Esophagus muscularis mucosa (tissue), 4 donors: ENCODE results near the gene CXorf66. TPM values are rescaled to one million over a fixed set of nuclear protein-coding genes. Genes with fewer than 3 reads are reported as not detected.
"Not testable (repeated sequence)": the region's sequence is repeated elsewhere in the genome, so short reads cannot be mapped to it uniquely, and the experiment has no call there.

Source experiments
- DNase-seq: peaks from one replicate; pipeline ENCODE4 v3.0.0-alpha.2; 2017; ENCODE audit errors: extremely low spot score
- H3K27ac ChIP-seq, 4 donors: fragments of 200-600 bp; sonication (generic); replicated peaks in 1 of 4; 1 replicate in 3 of 4; 2 replicates in 1 of 4; pipeline ENCODE4 v1.5.1; 2016 to 2019; ENCODE audit warnings: mild to moderate bottlenecking in 1 of 4
- H3K27me3 ChIP-seq, 4 donors: fragments of 200-600 bp; sonication (generic); one replicate each; pipeline versions ENCODE4 v1.5.1 to v1.6.0; 2016 to 2019
- H3K36me3 ChIP-seq, 4 donors: fragments of 200-600 bp; sonication (generic); one replicate each; pipeline ENCODE4 v1.5.1; 2016 to 2019
- H3K4me1 ChIP-seq, 4 donors: fragments of 200-600 bp; sonication (generic); one replicate each; pipeline ENCODE4 v1.5.1; 2016 to 2019
- H3K4me3 ChIP-seq, 4 donors: fragments of 200-600 bp; sonication (generic); 1 replicate in 2 of 4; 2 replicates in 2 of 4; pipeline ENCODE4 v1.5.1; 2016 to 2019; ENCODE audit warnings: mild to moderate bottlenecking in 4 of 4, moderate library complexity in 1 of 4
- H3K9me3 ChIP-seq, 4 donors: fragments of 200-600 bp; sonication (generic); 1 replicate in 3 of 4; 2 replicates in 1 of 4; pipeline ENCODE4 v1.5.1; 2016 to 2019
- CTCF ChIP-seq, 3 experiments: fragments of 200-600 bp in 2 of 3; fragments of 450-650 bp in 1 of 3; sonication (generic) in 2 of 3; IDR thresholded peaks; one replicate each; pipeline ENCODE4 v1.5.1; 2017 to 2019; ENCODE audit warnings: antibody characterized with exemption in 3 of 3, mild to moderate bottlenecking in 2 of 3, moderate library complexity in 1 of 3
- EP300 ChIP-seq: sonication (generic); formaldehyde crosslinking; IDR thresholded peaks from one replicate; pipeline ENCODE4 v1.6.1; 2017; ENCODE audit warnings: antibody characterized with exemption
- POLR2A ChIP-seq: fragments of 450-650 bp; IDR thresholded peaks from one replicate; pipeline ENCODE4 v1.6.1; 2017; ENCODE audit warnings: antibody characterized with exemption, moderate library complexity, mild to moderate bottlenecking, low read depth
- POLR2AphosphoS5 ChIP-seq, 2 donors: sonication (generic); formaldehyde crosslinking; IDR thresholded peaks; one replicate each; pipeline ENCODE4 v1.6.1; 2017; ENCODE audit warnings: antibody characterized with exemption in 2 of 2
- WGBS: methylation state at CpG from one replicate; pipeline ENCODE4 v1.1.5; 2018; 5-methylcytosine and 5-hydroxymethylcytosine counted together
- intact Hi-C: fragments of 100-400 bp; cut with DNase I; formaldehyde crosslinking; loops from one replicate; pipeline ENCODE4 v1.15.1; 2023
- total RNA-seq, 4 donors: library from RNA; depleted of rRNA; stranded (reverse); fragments of >200 nt; gene quantifications; one replicate each; pipeline versions ENCODE4 v1.1.0 to v1.2.1, GENCODE V29; 2016

Gene CXorf66
- total RNA-seq, 4 donors from 2014 or later, result not detected

- TF ChIP-seq POLR2A (no peak), CTCF (IDR thresholded peaks at IDR 0.05) (no peak), EP300 (no peak), POLR2AphosphoS5 (IDR thresholded peaks at IDR 0.05) (no peak)
- Histone ChIP-seq H3K27me3 (no peaks in the 10 kb centered on the region), H3K4me3 (no peak overlapping the region), H3K27ac (no peak overlapping the region), H3K9me3 (no peaks in the 10 kb centered on the region), H3K36me3 (no peaks in the 10 kb centered on the region), H3K4me1 (peaks cover 0 to 21% (median 16%) of the 10 kb centered on the region in 4 donors)
- intact Hi-C loops, result no loop called here
- 64% methylated on average over 5 of the region's 5 CpGs for whole genome bisulfite sequencing
- DNase-seq, result no peak
These were observed 35.4 kb downstream of the CXorf66 start for GRCh38 chrX:139929876-139930275.

GRCh38 chrX:139924696-139925095, 40.6 kb downstream of the CXorf66 start:
- H3K27me3 ChIP-seq, result no peaks in the 10 kb centered on the region

GRCh38 chrX:139924069-139924695, 41.1 kb downstream of the CXorf66 start:
- intact Hi-C loops, result no loop called here
- no peaks in the 10 kb centered on the region for H3K36me3 ChIP-seq
- H3K9me3 ChIP-seq, result no peaks in the 10 kb centered on the region
- TF ChIP-seq CTCF (IDR thresholded peaks at IDR 0.05) (no peak), POLR2A (no peak), EP300 (no peak), POLR2AphosphoS5 (IDR thresholded peaks at IDR 0.05) (no peak)
- H3K27ac ChIP-seq, result peak overlapping the region in 1 of 4 donors; percentile 18
- H3K4me3 ChIP-seq, result no peak overlapping the region
- peaks cover 0 to 9% (median 4%) of the 10 kb centered on the region in 4 donors for H3K4me1 ChIP-seq
- WGBS, result 52% methylated on average over 5 of the region's 5 CpGs
- DNase-seq, result no peak
- H3K27me3 ChIP-seq, result no peaks in the 10 kb centered on the region

More at GRCh38 chrX:139924696-139925095, 40.6 kb downstream of the CXorf66 start:
- no peak for DNase-seq
- TF ChIP-seq POLR2A, result no peak
- TF ChIP-seq CTCF (IDR thresholded peaks at IDR 0.05), result no peak
- no peak for TF ChIP-seq POLR2AphosphoS5 (IDR thresholded peaks at IDR 0.05)
- no peak for TF ChIP-seq EP300
- no peaks in the 10 kb centered on the region for H3K9me3 ChIP-seq
- intact Hi-C loops, result no loop called here
- H3K4me1 ChIP-seq, result peaks cover 0 to 12% (median 4%) of the 10 kb centered on the region in 4 donors
- 54% methylated on average over 6 of the region's 6 CpGs for WGBS
- H3K4me3 ChIP-seq, result no peak overlapping the region
- no peak overlapping the region for H3K27ac ChIP-seq
- no peaks in the 10 kb centered on the region for H3K36me3 ChIP-seq

GRCh38 chrX:139921142-139921541, 44.2 kb downstream of the CXorf66 start:
- H3K27ac ChIP-seq, H3K9me3 ChIP-seq, DNase-seq, intact Hi-C loops, H3K27me3 ChIP-seq, H3K4me3 ChIP-seq, H3K4me1 ChIP-seq, H3K36me3 ChIP-seq: not testable (repeated sequence)
- WGBS, result 74% methylated on average over 6 of the region's 6 CpGs

GRCh38 chrX:139920316-139920715, 45.0 kb downstream of the CXorf66 start:
- no peak for DNase-seq
- 82% methylated on average over 1 of the region's 1 CpG for WGBS
- TF ChIP-seq EP300 (no peak), POLR2AphosphoS5 (IDR thresholded peaks at IDR 0.05) (no peak), CTCF (IDR thresholded peaks at IDR 0.05) (no peak), POLR2A (no peak)
- H3K27ac ChIP-seq, result no peak overlapping the region
- no peaks in the 10 kb centered on the region for H3K27me3 ChIP-seq
- H3K4me3 ChIP-seq, result no peak overlapping the region
- H3K36me3 ChIP-seq, result no peaks in the 10 kb centered on the region
- peaks cover 0 to 8% (median 2%) of the 10 kb centered on the region in 4 donors for H3K4me1 ChIP-seq
- intact Hi-C loops, result no loop called here
- no peaks in the 10 kb centered on the region for H3K9me3 ChIP-seq
